Type B pancreatic cell (in vitro differentiated cells): Measurements from ENCODE around the gene MPST. TPM values are rescaled to one million over a fixed set of nuclear protein-coding genes. Genes with fewer than 3 reads are reported as not detected.
A peak's percentile ranks its signal among the peaks of the same experiment; 100 is the strongest.

Experiments used
- DNase-seq: peaks from one replicate; pipeline ENCODE4 v3.0.0; 2021; ENCODE audit warnings: mixed read lengths; ENCODE audit not compliant: unreplicated experiment; ENCODE audit errors: extremely low spot score
- H3K27ac Mint-ChIP-seq: 2 replicates; pipeline ENCODE4 v1.8.0; 2021; ENCODE audit warnings: mild to moderate bottlenecking, mixed read lengths
- H3K27me3 Mint-ChIP-seq: 2 replicates; pipeline ENCODE4 v1.8.0; 2021; ENCODE audit warnings: mixed read lengths
- H3K36me3 Mint-ChIP-seq: 2 replicates; pipeline ENCODE4 v1.8.0; 2021; ENCODE audit warnings: mixed read lengths
- H3K4me1 Mint-ChIP-seq: one replicate; pipeline ENCODE4 v1.8.0; 2021; ENCODE audit warnings: mixed read lengths; ENCODE audit not compliant: unreplicated experiment
- H3K4me3 Mint-ChIP-seq: 2 replicates; pipeline ENCODE4 v1.8.0; 2021; ENCODE audit warnings: mild to moderate bottlenecking, mixed read lengths
- H3K9me3 Mint-ChIP-seq: 2 replicates; pipeline ENCODE4 v1.8.0; 2021; ENCODE audit warnings: mixed read lengths
- total RNA-seq: library from RNA; stranded (reverse); gene quantifications from 2 replicates; pipeline ENCODE4 v1.2.1, GENCODE V29; 2021; ENCODE audit warnings: low replicate concordance
- TF ChIP-seq, protein P1 (sequence below): fragments of 200-600 bp; sonication (generic); conservative IDR thresholded peaks from 2 replicates; pipeline ENCODE4 v1.5.0; 2021; ENCODE audit warnings: antibody characterized with exemption, mild to moderate bottlenecking

The MPST gene
- total RNA-seq, 1 donor from 2014 or later, result 71.3 TPM

DNA sequence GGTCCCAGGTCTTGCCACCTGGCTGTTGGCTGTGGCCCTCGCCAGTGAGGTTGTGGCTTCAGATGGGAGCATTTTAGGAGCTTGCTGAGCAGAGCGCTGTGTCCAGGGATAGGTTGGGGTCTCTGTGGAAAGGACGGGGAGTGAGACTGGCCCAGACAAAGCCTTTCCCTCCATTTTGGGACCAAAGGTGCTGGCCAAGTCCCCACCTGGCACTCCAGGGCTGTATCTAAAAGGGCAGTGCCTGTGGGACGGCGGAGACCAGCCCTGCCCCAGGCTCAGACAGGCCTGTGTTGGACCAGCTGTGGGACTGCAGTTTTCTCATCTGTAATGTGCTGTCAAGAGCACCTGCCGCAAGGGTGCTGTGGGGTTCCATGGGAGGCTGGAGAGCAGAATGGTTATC, 27.0 kb downstream of the MPST start:
- Mint-ChIP-seq H3K27ac (no peak overlapping the region), H3K4me1 (peaks cover 4% of the 10 kb centered on the region), H3K9me3 (no peaks in the 10 kb centered on the region), H3K27me3 (no peaks in the 10 kb centered on the region), H3K4me3 (no peak overlapping the region), H3K36me3 (no peaks in the 10 kb centered on the region)
- TF ChIP-seq, protein P1, sequence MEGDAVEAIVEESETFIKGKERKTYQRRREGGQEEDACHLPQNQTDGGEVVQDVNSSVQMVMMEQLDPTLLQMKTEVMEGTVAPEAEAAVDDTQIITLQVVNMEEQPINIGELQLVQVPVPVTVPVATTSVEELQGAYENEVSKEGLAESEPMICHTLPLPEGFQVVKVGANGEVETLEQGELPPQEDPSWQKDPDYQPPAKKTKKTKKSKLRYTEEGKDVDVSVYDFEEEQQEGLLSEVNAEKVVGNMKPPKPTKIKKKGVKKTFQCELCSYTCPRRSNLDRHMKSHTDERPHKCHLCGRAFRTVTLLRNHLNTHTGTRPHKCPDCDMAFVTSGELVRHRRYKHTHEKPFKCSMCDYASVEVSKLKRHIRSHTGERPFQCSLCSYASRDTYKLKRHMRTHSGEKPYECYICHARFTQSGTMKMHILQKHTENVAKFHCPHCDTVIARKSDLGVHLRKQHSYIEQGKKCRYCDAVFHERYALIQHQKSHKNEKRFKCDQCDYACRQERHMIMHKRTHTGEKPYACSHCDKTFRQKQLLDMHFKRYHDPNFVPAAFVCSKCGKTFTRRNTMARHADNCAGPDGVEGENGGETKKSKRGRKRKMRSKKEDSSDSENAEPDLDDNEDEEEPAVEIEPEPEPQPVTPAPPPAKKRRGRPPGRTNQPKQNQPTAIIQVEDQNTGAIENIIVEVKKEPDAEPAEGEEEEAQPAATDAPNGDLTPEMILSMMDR, result no peak
- DNase-seq, result peak; percentile 59

DNA sequence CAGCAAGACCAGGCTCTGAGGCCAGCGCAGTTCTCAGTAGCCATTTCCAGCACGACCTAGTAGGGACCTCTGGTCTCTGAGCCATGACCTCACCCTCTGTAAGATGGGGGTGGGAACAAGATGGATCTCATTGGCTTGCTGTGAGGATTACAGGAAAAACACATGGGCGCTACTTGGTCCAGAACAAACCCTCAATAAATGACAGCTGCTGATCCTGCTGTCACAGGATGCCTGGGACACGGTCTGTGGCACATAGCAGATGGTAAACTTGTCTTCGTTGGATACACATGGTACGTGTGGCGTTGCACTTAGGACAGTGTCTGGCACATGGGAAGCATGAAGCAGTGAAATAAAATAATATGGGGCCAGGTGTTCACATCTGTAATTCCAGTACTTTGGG, 27.5 kb downstream of the MPST start:
- Mint-ChIP-seq H3K4me1 (peaks cover 4% of the 10 kb centered on the region), H3K9me3 (no peaks in the 10 kb centered on the region), H3K27ac (no peak overlapping the region), H3K36me3 (no peaks in the 10 kb centered on the region), H3K27me3 (no peaks in the 10 kb centered on the region), H3K4me3 (no peak overlapping the region)
- TF ChIP-seq, protein P1, result no peak
- no peak for DNase-seq

DNA sequence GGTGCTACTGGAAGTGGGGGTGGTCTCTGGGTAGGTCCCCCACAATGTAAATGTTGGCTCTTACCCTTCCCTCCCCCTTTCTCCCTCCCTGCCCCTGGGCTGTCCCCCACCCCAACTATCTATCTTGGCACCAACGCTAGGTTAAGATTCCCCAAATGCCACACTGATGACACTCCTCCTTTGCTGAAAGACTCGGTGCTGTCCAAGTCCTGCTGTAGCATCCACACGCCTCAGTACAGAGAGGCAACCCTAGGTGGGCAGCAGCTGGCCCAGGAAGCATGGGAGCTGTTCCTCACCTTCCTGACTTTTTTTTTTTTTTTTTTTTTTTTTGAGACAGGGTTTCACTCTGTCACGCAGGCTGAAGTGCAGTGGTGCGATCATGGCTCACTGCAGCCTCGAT, 28.6 kb downstream of the MPST start:
- TF ChIP-seq, protein P1, result no peak
- Mint-ChIP-seq H3K36me3 (no peaks in the 10 kb centered on the region), H3K4me3 (no peak overlapping the region), H3K27me3 (no peaks in the 10 kb centered on the region), H3K4me1 (peaks cover 8% of the 10 kb centered on the region), H3K27ac (no peak overlapping the region), H3K9me3 (no peaks in the 10 kb centered on the region)
- no peak for DNase-seq

DNA sequence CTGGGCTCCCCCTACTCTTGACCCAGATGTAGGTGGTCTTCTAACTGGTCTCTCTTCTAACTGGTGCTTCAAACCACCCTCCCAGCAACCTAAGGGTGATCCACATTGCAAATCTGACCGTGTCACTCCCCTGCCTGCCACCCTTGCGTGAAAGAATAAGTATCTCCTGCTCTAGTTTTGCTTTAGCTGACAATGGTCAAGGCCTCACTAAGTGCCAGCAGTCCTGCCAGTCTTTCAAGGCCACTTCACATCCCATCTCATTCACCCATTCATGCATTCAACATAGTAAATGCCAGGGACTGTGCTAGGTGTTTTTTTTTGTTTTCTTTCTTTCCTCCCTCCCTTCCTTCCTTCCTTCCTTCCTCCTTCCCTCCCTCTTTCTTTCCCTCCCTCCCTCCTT, 29.7 kb downstream of the MPST start:
- DNase-seq, result no peak
- no peaks in the 10 kb centered on the region for H3K9me3 Mint-ChIP-seq
- no peak overlapping the region for H3K27ac Mint-ChIP-seq
- no peaks in the 10 kb centered on the region for H3K27me3 Mint-ChIP-seq
- H3K4me1 Mint-ChIP-seq, result peaks cover 12% of the 10 kb centered on the region
- H3K36me3 Mint-ChIP-seq, result no peaks in the 10 kb centered on the region
- TF ChIP-seq, protein P1, result no peak
- H3K4me3 Mint-ChIP-seq, result no peak overlapping the region

DNA sequence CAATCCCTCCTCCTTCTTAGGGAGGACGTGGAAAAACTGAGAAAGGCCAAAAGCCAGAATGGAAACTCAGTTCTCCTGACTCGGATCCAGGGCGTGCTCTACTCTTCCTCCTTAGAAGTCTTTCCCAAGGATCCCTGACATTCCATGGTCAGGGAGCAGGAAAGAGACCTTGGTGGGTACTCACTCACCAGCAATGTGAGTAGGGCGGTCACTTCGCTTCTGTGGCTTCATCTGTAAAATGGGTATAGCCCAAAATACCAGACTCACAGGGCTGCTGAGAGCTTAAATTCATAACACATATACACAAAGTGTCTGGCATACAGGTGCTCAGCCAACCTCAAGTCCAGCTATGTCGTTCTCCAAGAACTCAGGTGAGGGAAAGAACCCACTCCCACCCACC, 31.4 kb downstream of the MPST start:
- no peaks in the 10 kb centered on the region for H3K36me3 Mint-ChIP-seq
- no peak overlapping the region for H3K27ac Mint-ChIP-seq
- peak overlapping the region; percentile 87 for H3K4me3 Mint-ChIP-seq
- H3K27me3 Mint-ChIP-seq, result no peaks in the 10 kb centered on the region
- peaks cover 12% of the 10 kb centered on the region for H3K4me1 Mint-ChIP-seq
- TF ChIP-seq, protein P1, result no peak
- no peaks in the 10 kb centered on the region for H3K9me3 Mint-ChIP-seq
- no peak for DNase-seq
